ENCODE measurements around the gene PPP1R13B.

GRCh38 chr14:103712633-103713247, 134.6 kb downstream of the PPP1R13B start:
- no peak for TF ChIP-seq POLR2AphosphoS5 (IDR thresholded peaks at IDR 0.05)
- no peak for TF ChIP-seq CTCF (IDR thresholded peaks at IDR 0.05)
- no peak for TF ChIP-seq POLR2A (IDR thresholded peaks at IDR 0.05)

Measured in breast epithelium (tissue), 3 donors.